Fibroblast of the aortic adventitia (primary cell): ENCODE results near the gene MOGAT3. TPM values are rescaled to one million over a fixed set of nuclear protein-coding genes. Genes with fewer than 3 reads are reported as not detected.

Experiments used
- DNase-seq: peaks from one replicate; pipeline ENCODE4 v3.0.0-alpha.2; 2010; ENCODE audit warnings: low read depth
- H3K4me3 ChIP-seq: 2 replicates; pipeline ENCODE4 v1.5.1; 2011; ENCODE audit warnings: low read depth, mild to moderate bottlenecking, control low read depth, low read length, moderate library complexity
- CTCF ChIP-seq: IDR thresholded peaks from 2 replicates; pipeline ENCODE4 v1.5.1; 2011; ENCODE audit warnings: mild to moderate bottlenecking, low read length, control low read depth, inconsistent platforms; ENCODE audit not compliant: insufficient read depth
- total RNA-seq: library from RNA; depleted of rRNA; stranded (reverse); fragments of >200 nt; gene quantifications from 2 replicates; pipeline ENCODE4 v1.2.3, GENCODE V29; 2012; ENCODE audit warnings: low replicate concordance

Gene MOGAT3
- total RNA-seq, 1 donor = not detected

DNA sequence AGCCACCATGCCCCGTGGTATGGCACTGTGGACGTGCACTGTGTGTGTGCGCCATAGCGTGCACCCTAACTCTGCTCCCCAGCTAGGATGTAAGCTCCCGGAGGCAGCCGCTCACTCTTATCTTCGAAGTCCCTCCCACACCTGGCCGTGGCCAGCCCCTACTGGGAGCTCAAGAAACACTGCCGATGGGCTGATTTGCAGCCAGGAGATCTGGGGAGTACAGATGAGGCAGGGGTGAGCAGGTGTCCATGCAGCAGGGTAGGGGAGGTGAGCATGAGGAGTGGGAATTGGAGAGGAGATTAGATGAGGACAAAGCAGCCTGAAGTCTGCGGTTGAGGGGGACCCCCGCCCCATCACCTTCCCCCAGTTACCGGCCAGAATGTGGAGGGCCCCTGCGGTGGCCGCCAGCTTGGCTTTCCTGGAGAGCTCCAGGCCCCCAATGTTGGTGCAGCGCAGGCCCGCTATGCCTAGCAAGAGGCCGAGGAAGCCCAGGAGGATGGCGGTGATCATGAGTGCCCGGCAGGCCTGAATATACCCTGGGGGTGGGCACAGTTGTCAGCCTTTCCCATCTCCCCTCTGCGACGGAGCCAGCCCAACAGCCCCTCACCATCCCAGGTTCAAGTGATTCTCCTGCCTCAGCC lies 33.2 kb upstream of the MOGAT3 start:
- no peak for DNase-seq
- H3K4me3 ChIP-seq = no peak overlapping the region
- TF ChIP-seq CTCF = no peak

- no peak for TF ChIP-seq CTCF
- DNase-seq = no peak
- no peak overlapping the region for H3K4me3 ChIP-seq
Observed at GRCh38 chr7:101232141-101232850, 31.5 kb upstream of the MOGAT3 start.

- no peak for DNase-seq
- no peak for TF ChIP-seq CTCF
- no peak overlapping the region for H3K4me3 ChIP-seq
Observed at GRCh38 chr7:101231644-101232043, 30.8 kb upstream of the MOGAT3 start.

DNA sequence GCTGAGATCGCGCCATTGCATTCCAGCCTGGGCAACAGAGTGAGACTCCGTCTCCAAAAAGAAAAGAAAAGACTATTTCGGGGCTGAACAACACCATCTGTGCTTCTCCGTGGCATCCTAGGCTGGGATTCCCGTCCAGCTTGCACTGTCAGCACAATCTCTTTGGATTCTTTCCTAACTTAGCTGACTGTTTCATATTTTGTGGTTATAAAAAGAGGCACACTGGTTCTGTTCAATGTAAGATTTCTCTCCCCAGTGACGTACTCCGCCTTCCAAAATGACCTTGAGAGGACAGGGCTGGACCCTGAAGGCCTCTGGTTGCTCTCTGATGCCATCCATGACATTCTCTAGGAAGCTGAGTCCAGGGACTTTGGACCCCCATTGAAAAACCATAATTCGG lies 25.9 kb upstream of the MOGAT3 start:
- H3K4me3 ChIP-seq = no peak overlapping the region
- DNase-seq = peak; percentile 13
- TF ChIP-seq CTCF = no peak

- no peak for TF ChIP-seq CTCF
- no peak for DNase-seq
- H3K4me3 ChIP-seq = no peak overlapping the region
Observed at GRCh38 chr7:101225650-101226049, 24.8 kb upstream of the MOGAT3 start.

DNA sequence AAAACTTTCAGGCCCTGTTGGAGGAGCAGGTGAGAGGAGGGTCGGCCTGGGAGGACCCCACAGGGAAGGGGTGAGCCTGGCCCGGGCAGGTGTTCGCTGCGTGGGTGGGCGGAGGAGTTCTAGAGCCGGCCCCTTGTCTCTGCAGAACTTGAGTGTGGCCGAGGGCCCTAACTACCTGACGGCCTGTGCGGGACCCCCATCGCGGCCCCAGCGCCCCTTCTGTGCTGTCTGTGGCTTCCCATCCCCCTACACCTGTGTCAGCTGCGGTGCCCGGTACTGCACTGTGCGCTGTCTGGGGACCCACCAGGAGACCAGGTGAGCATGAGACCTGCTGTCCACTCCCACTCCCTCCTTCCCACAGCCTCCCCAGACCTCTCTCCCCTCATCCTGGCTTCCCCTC lies 22.7 kb upstream of the MOGAT3 start:
- no peak overlapping the region for H3K4me3 ChIP-seq
- DNase-seq = no peak
- no peak for TF ChIP-seq CTCF

DNA sequence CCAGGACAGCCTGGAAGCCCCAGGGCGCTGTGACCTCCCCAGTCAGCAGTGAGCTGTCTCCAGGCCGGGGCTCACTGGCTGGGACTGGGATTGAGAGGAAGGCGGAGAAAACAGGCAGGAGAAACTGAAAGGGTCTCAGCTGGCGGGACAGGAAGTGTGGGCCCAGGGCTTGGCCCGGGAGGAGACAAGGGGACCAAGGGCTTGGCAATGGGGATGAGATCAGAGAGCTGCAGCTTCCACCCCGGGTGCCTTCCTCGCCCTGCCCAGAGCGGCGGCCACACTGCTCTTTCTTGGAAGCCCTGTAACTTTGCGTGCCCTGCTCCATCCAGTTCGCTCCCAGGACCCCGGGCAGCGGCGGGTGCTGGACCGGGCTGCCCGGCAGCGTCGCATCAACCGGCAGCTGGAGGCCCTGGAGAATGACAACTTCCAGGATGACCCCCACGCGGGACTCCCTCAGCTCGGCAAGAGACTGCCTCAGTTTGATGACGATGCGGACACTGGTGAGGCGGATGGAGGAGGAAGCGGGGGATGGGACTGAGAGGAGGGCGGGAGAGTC lies 21.5 kb upstream of the MOGAT3 start:
- no peak for DNase-seq
- TF ChIP-seq CTCF = no peak
- H3K4me3 ChIP-seq = no peak overlapping the region
